Measurements from ENCODE around the gene BSN.

Gene BSN

GRCh38 chr3:49600781-49601180 is 46.5 kb downstream of the BSN start:
- Histone ChIP-seq H3K4me3 (ENCODE audit: low read depth, low read length) (no peak overlapping the region), H3K36me3 (replicated peaks) (no peaks in the 10 kb centered on the region), H3K27me3 (replicated peaks) (no peaks in the 10 kb centered on the region), H3K27ac (no peak overlapping the region)
- no peak for DNase-seq
- in situ Hi-C loops (cut with HindIII; ENCODE audit: low pct_ligation_motif_present, low sequenced_read_pairs) = no loop called here
- no peak for TF ChIP-seq CTCF (IDR thresholded peaks at IDR 0.05; ENCODE audit: low read depth, low read length, missing control alignments)

GRCh38 chr3:49601358-49602048 is 47.2 kb downstream of the BSN start:
- no peak for DNase-seq
- no peak for TF ChIP-seq CTCF (IDR thresholded peaks at IDR 0.05; ENCODE audit: low read depth, low read length, missing control alignments)
- Histone ChIP-seq H3K4me3 (ENCODE audit: low read depth, low read length) (no peak overlapping the region), H3K27ac (no peak overlapping the region), H3K36me3 (replicated peaks) (no peaks in the 10 kb centered on the region), H3K27me3 (replicated peaks) (no peaks in the 10 kb centered on the region)
- in situ Hi-C loops (cut with HindIII; ENCODE audit: low pct_ligation_motif_present, low sequenced_read_pairs) = no loop called here

- no peak for TF ChIP-seq CTCF (IDR thresholded peaks at IDR 0.05; ENCODE audit: low read depth, low read length, missing control alignments)
- Histone ChIP-seq H3K27me3 (replicated peaks) (no peaks in the 10 kb centered on the region), H3K4me3 (ENCODE audit: low read depth, low read length) (no peak overlapping the region), H3K36me3 (replicated peaks) (no peaks in the 10 kb centered on the region), H3K27ac (no peak overlapping the region)
- DNase-seq = no peak
- in situ Hi-C loops (cut with HindIII; ENCODE audit: low pct_ligation_motif_present, low sequenced_read_pairs) = no loop called here
Observed at GRCh38 chr3:49602049-49602554, 47.8 kb downstream of the BSN start.

GRCh38 chr3:49602877-49603411 is 48.7 kb downstream of the BSN start:
- no peak for DNase-seq
- no peak overlapping the region for H3K27ac ChIP-seq
- no peak overlapping the region for H3K4me3 ChIP-seq (ENCODE audit: low read depth, low read length)
- no peak for TF ChIP-seq CTCF (IDR thresholded peaks at IDR 0.05; ENCODE audit: low read depth, low read length, missing control alignments)
- no peaks in the 10 kb centered on the region for H3K36me3 ChIP-seq (replicated peaks)
- H3K27me3 ChIP-seq (replicated peaks) = no peaks in the 10 kb centered on the region
- in situ Hi-C loops (cut with HindIII; ENCODE audit: low pct_ligation_motif_present, low sequenced_read_pairs) = no loop called here

- no peak for TF ChIP-seq CTCF (IDR thresholded peaks at IDR 0.05; ENCODE audit: low read depth, low read length, missing control alignments)
- Histone ChIP-seq H3K27me3 (replicated peaks) (no peaks in the 10 kb centered on the region), H3K4me3 (ENCODE audit: low read depth, low read length) (no peak overlapping the region), H3K36me3 (replicated peaks) (no peaks in the 10 kb centered on the region), H3K27ac (no peak overlapping the region)
- in situ Hi-C loops (cut with HindIII; ENCODE audit: low pct_ligation_motif_present, low sequenced_read_pairs) = no loop called here
- DNase-seq = no peak
Observed at GRCh38 chr3:49606427-49606826, 52.1 kb downstream of the BSN start.

Data from brain microvascular endothelial cell (primary cell).